Activated naive CD8-positive, alpha-beta T cell treated with anti-CD3 and anti-CD28 coated beads for 36 hours (primary cell): Measurements from ENCODE around the gene SLC22A1. TPM values are rescaled to one million over a fixed set of nuclear protein-coding genes. Genes with fewer than 3 reads are reported as not detected.
"Not testable (repeated sequence)": the region's sequence is repeated elsewhere in the genome, so short reads cannot be mapped to it uniquely, and the experiment has no call there.

Source experiments
- DNase-seq: peaks from one replicate; pipeline ENCODE4 v3.0.0; 2021
- H3K27ac Mint-ChIP-seq: one replicate; pipeline ENCODE4 v1.8.0; 2022; ENCODE audit warnings: mild to moderate bottlenecking, moderate library complexity, mixed read lengths
- H3K27me3 Mint-ChIP-seq: one replicate; pipeline ENCODE4 v1.8.0; 2022; ENCODE audit warnings: mild to moderate bottlenecking, mixed read lengths
- H3K36me3 Mint-ChIP-seq: one replicate; pipeline ENCODE4 v1.8.0; 2021; ENCODE audit warnings: mild to moderate bottlenecking, mixed read lengths
- H3K4me1 Mint-ChIP-seq: one replicate; pipeline ENCODE4 v1.8.0; 2021; ENCODE audit warnings: mixed read lengths
- H3K4me3 Mint-ChIP-seq: one replicate; pipeline ENCODE4 v1.8.0; 2022; ENCODE audit warnings: mild to moderate bottlenecking, moderate library complexity, mixed read lengths
- H3K9me3 Mint-ChIP-seq: one replicate; pipeline ENCODE4 v1.8.0; 2022; ENCODE audit warnings: mixed read lengths
- total RNA-seq, 2 experiments: library from RNA; stranded (reverse); gene quantifications; one replicate each; pipeline ENCODE4 v1.2.3, GENCODE V29; 2021

The SLC22A1 gene
- total RNA-seq, 2 experiments from 2014 or later: 0.85 TPM; not detected in 1

- Mint-ChIP-seq H3K9me3 (peaks cover 3% of the 10 kb centered on the region), H3K4me3 (no peak overlapping the region), H3K4me1 (no peaks in the 10 kb centered on the region), H3K27ac (no peak overlapping the region), H3K27me3 (no peaks in the 10 kb centered on the region), H3K36me3 (no peaks in the 10 kb centered on the region)
- DNase-seq: no peak
These were observed 39.5 kb downstream of the SLC22A1 start for GRCh38 chr6:160160929-160161646.

DNA sequence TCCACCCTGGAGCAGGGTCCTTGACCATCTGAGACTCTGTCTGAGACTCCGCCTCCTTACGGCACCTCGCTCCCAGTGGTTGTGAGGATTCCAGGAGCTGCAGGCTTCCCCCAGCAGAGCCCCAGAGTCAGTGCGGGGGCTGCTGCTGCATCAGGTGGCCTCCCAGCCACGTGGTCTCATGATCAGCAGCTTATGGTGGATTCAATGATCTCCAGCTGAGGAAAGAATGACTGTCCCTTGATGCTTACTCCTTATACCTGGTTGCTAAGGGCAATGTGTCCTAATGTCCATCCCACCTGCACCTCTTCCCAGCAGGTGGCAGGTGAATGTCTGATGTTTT lies 40.0 kb downstream of the SLC22A1 start:
- no peak for DNase-seq
- Mint-ChIP-seq H3K4me3 (no peak overlapping the region), H3K4me1 (no peaks in the 10 kb centered on the region), H3K36me3 (no peaks in the 10 kb centered on the region), H3K27me3 (no peaks in the 10 kb centered on the region), H3K9me3 (peaks cover 3% of the 10 kb centered on the region), H3K27ac (no peak overlapping the region)

- no peaks in the 10 kb centered on the region for H3K27me3 Mint-ChIP-seq
- no peak overlapping the region for H3K27ac Mint-ChIP-seq
- H3K36me3 Mint-ChIP-seq: no peaks in the 10 kb centered on the region
- H3K4me1 Mint-ChIP-seq: no peaks in the 10 kb centered on the region
- H3K9me3 Mint-ChIP-seq: peaks cover 3% of the 10 kb centered on the region
- DNase-seq: no peak
- no peak overlapping the region for H3K4me3 Mint-ChIP-seq
These were observed 40.5 kb downstream of the SLC22A1 start for GRCh38 chr6:160162030-160162566.

GRCh38 chr6:160163425-160163824 lies 41.8 kb downstream of the SLC22A1 start:
- no peaks in the 10 kb centered on the region for H3K4me1 Mint-ChIP-seq
- H3K27ac Mint-ChIP-seq: no peak overlapping the region
- no peaks in the 10 kb centered on the region for H3K36me3 Mint-ChIP-seq
- H3K27me3 Mint-ChIP-seq: no peaks in the 10 kb centered on the region
- peaks cover 3% of the 10 kb centered on the region for H3K9me3 Mint-ChIP-seq
- no peak overlapping the region for H3K4me3 Mint-ChIP-seq
- DNase-seq: no peak

GRCh38 chr6:160163912-160164311 lies 42.3 kb downstream of the SLC22A1 start:
- Mint-ChIP-seq H3K27ac (no peak overlapping the region), H3K4me1 (no peaks in the 10 kb centered on the region), H3K9me3 (peaks cover 3% of the 10 kb centered on the region), H3K27me3 (no peaks in the 10 kb centered on the region), H3K36me3 (no peaks in the 10 kb centered on the region), H3K4me3 (no peak overlapping the region)
- DNase-seq: no peak

GRCh38 chr6:160165928-160166327 lies 44.3 kb downstream of the SLC22A1 start:
- not testable (repeated sequence) for DNase-seq, H3K4me3 Mint-ChIP-seq, H3K36me3 Mint-ChIP-seq, H3K27me3 Mint-ChIP-seq, H3K4me1 Mint-ChIP-seq, H3K9me3 Mint-ChIP-seq, H3K27ac Mint-ChIP-seq

GRCh38 chr6:160167604-160168399 lies 46.2 kb downstream of the SLC22A1 start:
- Mint-ChIP-seq H3K27ac (no peak overlapping the region), H3K4me3 (no peak overlapping the region), H3K36me3 (no peaks in the 10 kb centered on the region), H3K9me3 (peaks cover 5% of the 10 kb centered on the region), H3K4me1 (no peaks in the 10 kb centered on the region), H3K27me3 (peaks cover 7% of the 10 kb centered on the region)
- no peak for DNase-seq

DNA sequence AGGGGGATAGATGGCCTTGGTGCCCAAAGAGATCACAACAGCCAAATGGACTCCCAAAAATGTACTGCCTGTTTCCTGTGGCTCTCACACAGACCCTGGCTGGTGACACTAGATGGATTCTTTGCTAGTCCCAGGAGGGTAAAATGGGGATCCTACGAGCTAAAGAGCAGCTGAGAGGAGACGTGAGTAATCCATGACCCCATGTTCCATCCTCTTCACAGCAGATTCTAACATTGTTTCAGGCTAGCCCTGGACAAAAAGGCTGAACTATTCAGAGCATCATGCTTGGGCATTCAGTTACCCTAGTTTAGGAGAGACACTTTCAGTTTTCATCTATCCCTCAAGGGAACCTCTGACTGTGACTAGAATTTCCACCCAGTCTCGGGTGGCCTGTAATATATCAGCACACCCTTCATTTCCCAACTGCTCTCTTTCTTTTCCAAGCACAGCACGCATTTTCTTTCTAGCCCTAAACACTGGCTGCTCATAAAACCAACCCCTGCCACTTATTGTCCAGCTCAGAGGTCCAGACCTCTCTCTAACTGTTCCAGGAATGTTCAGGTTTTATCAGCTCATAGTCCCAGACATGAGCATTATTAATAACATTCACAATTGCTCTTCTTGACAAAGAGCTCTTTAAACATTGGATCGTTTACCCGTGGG lies 48.5 kb downstream of the SLC22A1 start:
- H3K9me3 Mint-ChIP-seq: peaks cover 3% of the 10 kb centered on the region
- peaks cover 8% of the 10 kb centered on the region for H3K27me3 Mint-ChIP-seq
- H3K36me3 Mint-ChIP-seq: no peaks in the 10 kb centered on the region
- H3K4me1 Mint-ChIP-seq: no peaks in the 10 kb centered on the region
- DNase-seq: no peak
- no peak overlapping the region for H3K27ac Mint-ChIP-seq
- no peak overlapping the region for H3K4me3 Mint-ChIP-seq

GRCh38 chr6:160172704-160173103 lies 51.1 kb downstream of the SLC22A1 start:
- H3K9me3 Mint-ChIP-seq: peaks cover 1% of the 10 kb centered on the region
- DNase-seq: no peak
- H3K36me3 Mint-ChIP-seq: no peaks in the 10 kb centered on the region
- H3K4me3 Mint-ChIP-seq: no peak overlapping the region
- no peak overlapping the region for H3K27ac Mint-ChIP-seq
- H3K27me3 Mint-ChIP-seq: peaks cover 14% of the 10 kb centered on the region
- H3K4me1 Mint-ChIP-seq: no peaks in the 10 kb centered on the region

DNA sequence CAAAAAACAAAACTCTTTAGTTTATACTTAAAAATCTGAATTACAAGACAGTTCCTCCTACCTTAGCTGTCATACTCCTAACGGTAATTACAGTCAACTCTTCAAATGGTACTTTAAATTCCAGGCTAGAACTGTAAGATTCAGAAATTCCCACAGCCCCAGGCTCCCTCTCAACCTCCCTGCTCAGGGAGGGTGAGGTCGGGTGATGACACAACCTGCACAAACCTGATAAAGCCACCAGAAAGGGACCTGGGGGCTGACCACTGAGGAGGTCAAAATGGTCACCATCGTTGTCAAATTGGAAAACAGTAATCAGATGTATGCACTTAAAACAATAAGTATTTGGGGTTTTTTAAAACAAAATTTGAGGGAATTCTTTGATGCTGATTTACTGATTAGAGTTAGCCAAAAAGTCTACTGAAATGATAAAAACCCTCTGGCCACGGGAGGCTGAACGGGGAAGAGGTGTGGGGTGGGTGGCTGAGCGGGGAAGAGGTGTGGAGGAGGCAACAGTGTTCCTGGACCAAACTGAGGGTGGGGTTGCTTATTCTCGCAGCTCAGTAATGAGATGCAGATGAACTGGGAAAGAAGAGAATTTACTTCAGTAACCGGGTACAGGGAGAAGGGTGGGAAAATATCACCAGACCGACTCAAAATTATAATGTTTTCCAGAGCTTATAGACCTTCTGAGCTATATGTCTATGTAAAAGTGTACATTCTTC lies 52.4 kb downstream of the SLC22A1 start:
- H3K36me3 Mint-ChIP-seq: no peaks in the 10 kb centered on the region
- no peak for DNase-seq
- H3K27me3 Mint-ChIP-seq: peaks cover 14% of the 10 kb centered on the region
- peaks cover 1% of the 10 kb centered on the region for H3K9me3 Mint-ChIP-seq
- no peak overlapping the region for H3K4me3 Mint-ChIP-seq
- no peak overlapping the region for H3K27ac Mint-ChIP-seq
- no peaks in the 10 kb centered on the region for H3K4me1 Mint-ChIP-seq

GRCh38 chr6:160174681-160175080 lies 53.1 kb downstream of the SLC22A1 start:
- H3K9me3 Mint-ChIP-seq: peaks cover 1% of the 10 kb centered on the region
- H3K27ac Mint-ChIP-seq: no peak overlapping the region
- no peak for DNase-seq
- no peaks in the 10 kb centered on the region for H3K4me1 Mint-ChIP-seq
- H3K27me3 Mint-ChIP-seq: peaks cover 14% of the 10 kb centered on the region
- H3K36me3 Mint-ChIP-seq: no peaks in the 10 kb centered on the region
- no peak overlapping the region for H3K4me3 Mint-ChIP-seq

- H3K36me3 Mint-ChIP-seq: no peaks in the 10 kb centered on the region
- H3K27ac Mint-ChIP-seq: no peak overlapping the region
- no peaks in the 10 kb centered on the region for H3K4me1 Mint-ChIP-seq
- no peak for DNase-seq
- H3K27me3 Mint-ChIP-seq: peaks cover 13% of the 10 kb centered on the region
- H3K9me3 Mint-ChIP-seq: no peaks in the 10 kb centered on the region
- H3K4me3 Mint-ChIP-seq: no peak overlapping the region
These were observed 55.6 kb downstream of the SLC22A1 start for GRCh38 chr6:160177220-160177619.

DNA sequence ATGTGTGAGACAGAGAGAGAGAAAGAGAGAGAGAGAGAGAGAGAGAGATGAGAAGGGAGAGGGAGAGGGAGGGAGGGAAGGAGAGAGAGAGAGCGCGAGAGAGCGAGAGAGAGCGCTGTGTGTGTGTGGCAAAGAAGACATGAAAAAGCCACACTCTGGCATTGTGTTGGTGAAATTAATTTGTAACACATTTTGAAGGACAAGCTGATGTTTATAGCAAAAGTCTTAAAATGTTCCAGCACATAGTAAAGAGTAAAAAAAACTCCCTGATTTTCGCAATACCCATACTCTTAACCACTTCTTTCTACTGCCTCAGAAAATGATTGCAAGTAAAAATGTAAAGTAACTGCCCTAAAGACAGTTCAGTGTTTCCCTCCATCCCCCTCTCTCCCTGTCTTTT lies 56.7 kb downstream of the SLC22A1 start:
- Mint-ChIP-seq H3K27me3 (peaks cover 9% of the 10 kb centered on the region), H3K9me3 (no peaks in the 10 kb centered on the region), H3K36me3 (no peaks in the 10 kb centered on the region), H3K27ac (no peak overlapping the region), H3K4me3 (no peak overlapping the region), H3K4me1 (no peaks in the 10 kb centered on the region)
- DNase-seq: no peak

- Mint-ChIP-seq H3K27ac (no peak overlapping the region), H3K36me3 (no peaks in the 10 kb centered on the region), H3K4me1 (no peaks in the 10 kb centered on the region), H3K27me3 (peaks cover 20% of the 10 kb centered on the region), H3K4me3 (no peak overlapping the region), H3K9me3 (peaks cover under 1% of the 10 kb centered on the region)
- no peak for DNase-seq
These were observed 59.1 kb downstream of the SLC22A1 start for GRCh38 chr6:160180706-160181105.

- no peak overlapping the region for H3K4me3 Mint-ChIP-seq
These were observed 67.2 kb downstream of the SLC22A1 start for GRCh38 chr6:160188773-160189172.

More at GRCh38 chr6:160188773-160189172, 67.2 kb downstream of the SLC22A1 start:
- Mint-ChIP-seq H3K27ac (no peak overlapping the region), H3K27me3 (peaks cover 20% of the 10 kb centered on the region), H3K36me3 (peaks cover 2% of the 10 kb centered on the region), H3K4me1 (peaks cover 2% of the 10 kb centered on the region), H3K9me3 (peaks cover 18% of the 10 kb centered on the region)
- no peak for DNase-seq
